C4-2B (cell line): ENCODE results near the gene MACF1.

Experiments
- ZFX ChIP-seq: fragments of 450-650 bp; IDR thresholded peaks from 2 replicates; pipeline ENCODE4 v1.6.1; 2017
- TF ChIP-seq, protein P1 (sequence below): fragments of 450-650 bp; conservative IDR thresholded peaks from 2 replicates; pipeline ENCODE4 v1.5.1; 2017; ENCODE audit warnings: mild to moderate bottlenecking

DNA sequence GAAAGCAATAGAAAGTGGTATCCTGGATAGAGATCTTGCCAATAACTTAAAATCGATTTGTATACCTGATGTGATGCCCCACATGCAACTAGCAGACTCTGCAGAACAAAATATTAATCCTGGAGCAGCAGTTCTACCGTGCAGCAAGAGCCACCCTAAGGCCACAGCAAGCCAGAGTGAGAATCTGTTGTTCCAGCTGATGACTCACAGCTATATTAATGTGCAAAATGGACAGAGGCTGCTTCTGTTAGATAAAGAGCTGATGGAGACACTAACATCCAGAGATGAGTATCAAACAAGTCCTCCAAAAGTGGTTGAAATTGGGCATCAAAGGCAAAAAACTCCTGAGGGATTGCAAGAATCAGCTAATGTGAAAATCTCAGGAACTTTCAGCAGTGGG lies 127.8 kb downstream of the MACF1 start:
- TF ChIP-seq, protein P1, sequence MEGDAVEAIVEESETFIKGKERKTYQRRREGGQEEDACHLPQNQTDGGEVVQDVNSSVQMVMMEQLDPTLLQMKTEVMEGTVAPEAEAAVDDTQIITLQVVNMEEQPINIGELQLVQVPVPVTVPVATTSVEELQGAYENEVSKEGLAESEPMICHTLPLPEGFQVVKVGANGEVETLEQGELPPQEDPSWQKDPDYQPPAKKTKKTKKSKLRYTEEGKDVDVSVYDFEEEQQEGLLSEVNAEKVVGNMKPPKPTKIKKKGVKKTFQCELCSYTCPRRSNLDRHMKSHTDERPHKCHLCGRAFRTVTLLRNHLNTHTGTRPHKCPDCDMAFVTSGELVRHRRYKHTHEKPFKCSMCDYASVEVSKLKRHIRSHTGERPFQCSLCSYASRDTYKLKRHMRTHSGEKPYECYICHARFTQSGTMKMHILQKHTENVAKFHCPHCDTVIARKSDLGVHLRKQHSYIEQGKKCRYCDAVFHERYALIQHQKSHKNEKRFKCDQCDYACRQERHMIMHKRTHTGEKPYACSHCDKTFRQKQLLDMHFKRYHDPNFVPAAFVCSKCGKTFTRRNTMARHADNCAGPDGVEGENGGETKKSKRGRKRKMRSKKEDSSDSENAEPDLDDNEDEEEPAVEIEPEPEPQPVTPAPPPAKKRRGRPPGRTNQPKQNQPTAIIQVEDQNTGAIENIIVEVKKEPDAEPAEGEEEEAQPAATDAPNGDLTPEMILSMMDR, result no peak
- no peak for TF ChIP-seq ZFX
